HG02981 (cell line): Measurements from ENCODE around the gene CSTPP1.
"Not testable (repeated sequence)": the region's sequence is repeated elsewhere in the genome, so short reads cannot be mapped to it uniquely, and the experiment has no call there.

Source experiments
- ATAC-seq: cut with Tn5 transposase; IDR thresholded peaks from one replicate; pipeline ENCODE4 v1.9.1; 2021; ENCODE audit warnings: mild to moderate bottlenecking, moderate library complexity; ENCODE audit not compliant: unreplicated experiment

Gene CSTPP1

DNA sequence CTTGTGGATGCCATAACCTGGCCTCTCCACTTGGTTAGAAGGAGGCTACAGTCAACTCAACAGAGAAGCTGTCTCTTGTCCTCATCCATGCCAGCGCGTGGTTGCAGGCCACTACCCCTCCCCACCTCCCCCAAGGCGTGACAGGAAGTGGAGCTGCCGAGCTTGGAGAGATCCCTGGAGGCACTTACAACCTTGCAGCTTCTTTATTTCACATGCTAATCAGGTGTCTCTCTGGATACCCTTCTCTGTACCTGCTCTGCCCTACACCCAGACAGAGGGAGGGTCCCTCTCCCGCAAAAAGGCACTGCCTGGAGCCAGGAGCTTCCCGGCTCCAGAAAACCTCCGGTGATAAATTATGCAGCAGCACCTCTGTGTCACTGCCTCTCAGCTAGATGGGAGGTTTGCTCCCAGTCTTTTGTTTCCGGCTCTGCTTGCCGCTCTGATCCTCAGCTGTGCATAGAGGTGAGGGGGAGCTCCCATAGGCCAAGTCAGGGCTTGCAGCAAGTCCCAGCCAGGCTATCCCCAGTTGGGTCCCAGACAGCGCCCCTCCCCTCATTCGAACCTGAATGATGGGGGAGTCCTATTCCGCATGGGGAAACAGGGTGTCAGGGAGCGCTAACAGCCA lies 23.9 kb upstream of the CSTPP1 start:
- no peak for ATAC-seq

DNA sequence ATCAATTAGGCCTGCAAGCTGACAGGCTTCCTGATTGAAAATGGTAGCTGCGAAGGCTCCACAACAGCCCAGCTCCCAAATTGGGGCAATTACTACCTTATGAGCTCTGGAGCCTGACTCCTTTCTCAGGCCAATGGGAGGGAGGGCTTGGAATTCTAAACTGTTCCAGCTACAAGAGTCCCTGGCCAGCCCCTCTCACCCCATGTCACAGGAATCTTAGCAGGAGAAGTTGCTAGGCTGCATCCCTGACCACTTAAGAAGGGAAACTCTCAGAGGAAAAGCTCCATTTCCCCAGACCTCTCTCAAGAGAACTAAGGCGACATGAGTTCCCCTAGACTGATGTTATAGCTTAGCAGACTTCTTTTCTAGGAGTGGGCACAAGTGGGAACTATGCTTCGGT lies 23.1 kb upstream of the CSTPP1 start:
- no peak for ATAC-seq

DNA sequence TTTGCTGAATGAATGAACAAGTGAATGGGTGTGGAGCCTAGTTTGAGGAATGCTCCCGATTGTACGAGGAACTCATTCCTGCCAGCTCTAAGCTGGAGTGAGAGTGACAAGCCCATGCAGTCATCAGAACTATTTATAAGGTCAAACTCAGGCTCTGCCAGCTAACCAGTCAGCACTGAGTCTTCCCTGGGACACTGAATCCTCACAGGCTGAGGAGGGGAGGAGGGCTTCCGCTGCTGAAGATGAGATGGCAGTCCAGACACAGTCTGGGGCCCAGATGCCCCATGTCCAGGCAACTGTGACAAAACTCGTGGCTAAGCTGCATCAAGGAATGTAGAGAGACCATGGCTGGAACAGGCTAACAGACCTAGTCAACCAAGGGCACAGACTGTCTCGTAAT lies 22.2 kb upstream of the CSTPP1 start:
- no peak for ATAC-seq

DNA sequence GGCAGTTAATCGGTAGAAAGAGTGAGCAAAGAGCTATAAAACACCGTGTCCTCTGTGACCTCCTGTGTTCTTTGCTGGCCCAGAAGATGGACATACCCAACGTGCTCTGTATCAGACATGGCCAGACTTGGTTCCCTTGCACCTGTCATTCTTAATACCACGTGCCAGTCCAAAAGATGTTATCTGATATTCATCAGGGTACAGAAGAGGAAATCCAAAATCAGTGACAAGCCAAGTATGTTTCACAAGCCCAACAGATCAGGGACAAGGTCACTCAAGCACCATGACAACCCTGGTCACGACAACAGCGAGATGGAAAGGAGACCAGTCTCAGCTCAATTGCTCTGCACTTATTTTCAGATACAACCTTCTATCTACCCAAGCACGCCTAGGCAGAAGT lies 21.7 kb upstream of the CSTPP1 start:
- ATAC-seq = no peak

DNA sequence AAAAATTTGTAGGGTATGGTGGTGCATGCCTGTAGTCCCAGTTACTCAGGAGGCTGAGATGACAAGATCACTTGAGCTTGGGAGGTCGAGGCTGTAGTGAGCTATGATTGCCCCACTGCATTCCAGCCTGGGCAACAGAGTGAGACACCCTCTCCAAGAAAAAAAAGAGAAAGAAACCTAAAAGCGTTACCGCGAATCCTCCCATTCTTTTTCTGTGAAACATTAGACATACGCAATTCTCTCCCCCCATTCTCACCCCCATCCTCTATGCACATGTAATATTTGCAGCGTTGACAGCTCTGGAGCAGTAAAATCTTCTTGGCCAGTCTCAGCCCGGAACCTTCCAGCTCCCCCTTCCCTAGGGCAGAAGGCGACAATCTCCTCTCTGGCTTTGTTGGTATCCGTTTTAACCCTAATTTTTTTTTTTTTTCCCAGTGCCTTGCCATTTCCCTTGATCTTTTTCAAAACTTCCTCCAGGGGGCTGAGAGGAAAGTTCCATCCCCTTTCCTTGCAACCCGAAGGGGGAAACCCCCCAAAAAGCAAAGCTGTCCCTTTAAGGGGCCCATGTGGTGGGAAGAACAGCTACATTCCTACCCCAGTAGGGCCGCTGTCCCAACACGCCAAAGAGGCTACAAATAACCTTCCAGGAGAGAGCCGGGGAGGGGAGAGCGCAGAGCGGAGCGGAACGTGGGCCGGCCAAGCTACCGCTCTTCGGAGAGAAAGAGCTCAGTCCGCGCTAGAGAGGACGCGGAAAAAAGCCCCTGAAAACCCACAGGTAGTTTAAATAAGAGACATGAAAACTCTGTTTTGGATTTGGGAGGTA lies 20.1 kb upstream of the CSTPP1 start:
- ATAC-seq = no peak

DNA sequence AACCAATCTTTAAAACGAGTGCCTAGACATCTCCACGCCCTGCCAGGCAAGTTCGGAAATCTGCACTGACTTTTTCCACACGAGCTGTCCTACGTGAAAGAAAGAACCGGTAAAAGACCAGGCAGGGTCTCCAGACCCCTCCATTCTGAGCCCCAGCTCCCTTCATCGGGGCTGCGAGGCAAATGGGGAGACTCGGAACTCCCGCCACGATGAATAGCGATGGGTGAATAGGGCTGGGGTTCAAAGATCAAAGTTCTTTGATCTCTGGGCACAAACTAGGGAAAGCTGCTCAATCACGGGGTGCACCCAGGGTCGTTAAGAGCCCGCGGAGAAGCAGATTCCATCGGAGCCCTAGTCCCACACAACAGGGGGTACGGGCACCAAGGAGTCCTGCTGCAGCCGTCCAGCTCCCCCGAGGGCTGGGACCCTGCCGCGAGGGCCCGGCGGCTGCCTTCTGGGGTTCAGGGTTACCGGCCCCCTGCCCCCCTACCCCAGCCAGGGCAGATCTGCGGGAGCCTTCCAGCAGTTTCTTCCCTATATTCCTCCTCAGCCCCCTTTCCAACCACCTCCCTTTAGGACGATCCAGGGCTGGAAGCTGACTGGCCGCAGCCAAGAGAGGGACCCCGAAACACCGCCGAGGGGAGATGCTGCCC lies 19.3 kb upstream of the CSTPP1 start:
- ATAC-seq = no peak

DNA sequence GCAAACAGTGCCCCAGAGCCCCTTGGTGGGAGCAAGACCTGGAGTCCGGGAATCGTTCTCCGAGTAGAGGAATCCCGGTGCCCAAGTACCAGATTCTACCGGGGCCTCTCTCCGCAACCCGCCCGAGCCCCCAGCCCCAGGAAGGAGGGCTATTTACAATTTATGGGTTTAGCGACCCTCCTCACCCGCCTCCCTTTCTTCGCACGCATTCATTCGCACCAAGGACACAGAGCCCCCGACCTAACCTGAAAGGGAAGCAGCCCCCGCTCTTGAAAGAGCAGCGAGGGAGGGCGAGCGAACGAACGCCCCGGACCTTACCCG lies 18.8 kb upstream of the CSTPP1 start:
- ATAC-seq = no peak

DNA sequence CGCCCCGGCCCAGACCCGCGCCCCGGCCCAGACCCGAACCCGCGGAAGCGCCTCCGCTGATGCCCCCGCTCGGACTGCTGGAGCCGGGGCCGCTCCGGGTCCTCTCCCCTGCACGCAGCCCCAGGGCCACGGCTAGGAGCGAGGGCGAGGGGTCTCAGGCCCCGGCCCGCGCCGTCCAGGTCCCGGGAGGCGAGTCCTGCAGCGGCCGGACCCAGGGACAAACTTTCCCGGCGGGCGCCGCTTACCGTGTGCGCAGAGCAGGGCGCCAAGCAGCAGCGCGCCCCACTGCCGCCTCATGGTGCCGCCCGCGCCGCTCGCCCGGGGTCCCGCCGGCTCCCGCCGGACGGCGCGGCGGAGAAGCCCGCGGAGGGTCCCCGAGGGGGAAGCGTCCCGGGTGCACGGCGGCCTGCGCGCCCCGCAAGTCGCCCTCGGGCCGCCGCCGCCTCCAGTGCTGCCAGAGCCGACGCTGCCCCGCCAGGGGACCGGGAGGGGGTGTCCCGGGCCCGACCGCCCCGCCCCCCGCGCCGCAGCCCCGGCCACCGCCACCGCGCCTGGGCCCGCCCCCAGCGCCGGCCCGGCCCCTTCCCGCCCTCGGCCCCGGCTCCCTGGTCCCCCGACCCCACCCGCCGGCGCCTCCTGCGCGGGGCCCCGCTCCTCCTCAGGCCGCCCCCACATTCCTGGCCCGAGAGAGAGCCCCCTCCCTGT lies 18.3 kb upstream of the CSTPP1 start, which contains the start of gene LRP4:
Gene LRP4 (minus strand): TSS at position 468 of the 705 bp plus-strand sequence. CDS start 171 bp downstream, at position 297.
- no peak for ATAC-seq

- no peak for ATAC-seq
Measured at GRCh38 chr11:46918788-46919513, 17.6 kb upstream of the CSTPP1 start.

- no peak for ATAC-seq
Measured at GRCh38 chr11:46920755-46921154, 15.8 kb upstream of the CSTPP1 start.

GRCh38 chr11:46927928-46928327 lies 8.6 kb upstream of the CSTPP1 start:
- ATAC-seq = not testable (repeated sequence)

- ATAC-seq = not testable (repeated sequence)
Measured at GRCh38 chr11:46928701-46929100, 7.9 kb upstream of the CSTPP1 start.

DNA sequence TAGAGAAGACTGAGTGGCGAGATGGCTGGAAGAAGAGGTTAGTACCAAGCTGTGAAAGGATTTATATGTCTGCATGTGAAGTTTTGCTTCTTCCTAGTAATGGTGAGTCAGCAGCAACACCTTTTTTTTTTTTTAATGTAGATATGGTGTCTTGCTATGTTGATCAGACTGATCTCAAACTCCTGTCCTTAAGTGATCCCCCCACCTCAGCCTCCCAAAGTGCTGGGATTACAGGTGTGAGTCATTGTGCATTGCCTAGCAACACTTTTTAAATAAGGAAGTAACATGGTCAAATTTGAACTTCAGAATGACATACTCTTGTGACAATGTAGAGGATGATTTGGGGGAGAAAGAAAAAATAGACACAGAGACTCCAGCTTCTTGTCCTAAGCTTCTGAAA lies 6.5 kb upstream of the CSTPP1 start:
- no peak for ATAC-seq

DNA sequence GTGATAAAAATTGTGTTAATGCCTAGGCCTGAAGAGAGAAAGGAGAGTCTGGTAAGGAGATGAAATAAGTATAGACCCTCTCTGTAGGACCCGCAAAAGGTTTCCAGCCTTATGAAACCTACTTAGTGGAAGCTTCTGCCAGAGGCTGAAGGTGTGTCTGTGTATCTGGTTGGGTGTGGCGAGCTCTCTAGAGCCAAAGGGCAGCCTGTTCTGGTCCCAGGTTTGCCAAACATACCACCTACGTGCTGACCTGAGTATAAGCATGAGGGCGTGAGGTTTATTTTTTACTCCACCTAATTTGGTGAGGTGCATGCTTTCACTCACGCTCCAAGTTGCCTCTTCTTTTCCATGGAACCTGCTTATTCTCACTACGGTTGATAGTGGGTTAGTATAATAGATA lies 5.6 kb downstream of the CSTPP1 start:
- ATAC-seq = no peak

GRCh38 chr11:46944356-46945075 lies 8.0 kb downstream of the CSTPP1 start:
- no peak for ATAC-seq

DNA sequence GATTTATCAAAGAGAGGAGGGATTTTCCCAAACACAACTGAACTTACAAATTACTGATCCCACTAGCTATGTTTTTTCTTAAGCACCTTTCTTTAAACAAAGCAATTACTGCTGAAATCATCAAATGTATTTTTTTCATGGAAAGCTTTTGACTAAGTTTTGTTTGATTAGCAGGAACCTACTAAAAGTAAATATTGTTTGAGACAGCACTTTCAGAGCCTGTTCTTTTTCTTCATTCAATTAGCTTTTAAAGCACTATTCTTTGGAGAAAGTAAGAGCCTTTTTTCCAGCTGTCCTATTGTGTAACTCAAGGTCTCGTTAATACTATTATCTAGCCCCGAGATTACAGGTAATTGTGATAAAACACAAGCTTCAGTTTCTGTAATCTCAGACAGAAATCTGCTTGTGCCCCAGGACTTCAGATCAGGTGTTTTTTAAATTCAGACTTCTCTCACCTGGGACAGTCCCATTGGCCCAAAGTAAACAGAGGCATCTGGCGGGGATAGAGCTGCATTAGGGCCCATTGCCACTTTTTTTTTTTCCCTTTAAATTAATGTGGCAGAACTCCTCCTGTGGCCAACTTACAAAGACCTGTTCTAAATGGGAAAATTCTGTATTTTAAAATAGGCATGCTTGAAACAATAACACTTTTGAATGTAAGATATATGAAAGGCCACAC lies 11.0 kb downstream of the CSTPP1 start:
- ATAC-seq = no peak

- no peak for ATAC-seq
Measured at GRCh38 chr11:46948378-46949131, 12.0 kb downstream of the CSTPP1 start.

GRCh38 chr11:46949297-46949696 lies 12.7 kb downstream of the CSTPP1 start:
- no peak for ATAC-seq

DNA sequence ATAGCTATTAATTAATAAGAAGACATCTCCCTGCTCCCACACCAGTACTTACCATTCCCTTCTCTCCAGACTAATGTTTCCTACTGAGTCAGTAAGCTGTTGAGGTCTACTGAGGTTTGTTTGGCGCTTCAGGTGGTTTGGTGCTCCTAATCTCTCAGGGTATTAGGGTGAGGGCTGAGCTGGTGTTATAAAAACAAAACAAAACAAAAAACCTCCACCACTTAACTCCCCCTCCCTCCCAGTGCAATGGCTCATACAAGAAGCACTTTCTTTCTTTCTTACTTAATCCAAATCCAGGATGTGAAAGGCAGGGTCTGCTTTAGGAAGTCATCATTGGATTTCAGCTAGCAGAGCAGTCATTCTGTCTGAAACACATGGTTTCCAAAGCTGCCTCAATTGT lies 15.3 kb downstream of the CSTPP1 start:
- ATAC-seq = no peak
